ENCODE measurements around the gene COTL1. TPM values are rescaled to one million over a fixed set of nuclear protein-coding genes. Genes with fewer than 3 reads are reported as not detected.
A peak's percentile ranks its signal among the peaks of the same experiment; 100 is the strongest.

The COTL1 gene
- total and polyA plus RNA-seq, 2 of the 13 experiments (the other 11 are each of a cell fraction or from before 2014, with no cell fraction given), result 8.7 to 16.9 TPM

- no peak for TF ChIP-seq ZNF574 (CRISPR knock-in tag; IDR thresholded peaks at IDR 0.05)
Measured at GRCh38 chr16:84658690-84659089, 40.8 kb upstream of the COTL1 start (continued).

GRCh38 chr16:84657229-84657837 lies 39.5 kb upstream of the COTL1 start:
- ChIA-PET POLR2A (no interaction called here), CTCF (ENCODE audit: low intra/inter-chr PET ratio, low total read pairs) (no interaction called here)
- no peaks in the 10 kb centered on the region for H3K9me3 ChIP-seq (ENCODE audit: low read length)
- no peak overlapping the region for H3K27ac ChIP-seq (ENCODE audit: extremely low read length, insufficient read depth, low read length)
- intact Hi-C loops (cut with micrococcal nuclease; ENCODE audit: unreplicated experiment), result no loop called here
- H3K79me2 ChIP-seq (ENCODE audit: insufficient read depth, low read length), result no peaks in the 10 kb centered on the region
- no peak overlapping the region for H2AFZ ChIP-seq (ENCODE audit: low read length)
- H3K27me3 ChIP-seq (ENCODE audit: control insufficient read depth in 1 of 2, insufficient read depth in 2 of 2, low read length in 2 of 2), result no peaks in the 10 kb centered on the region
- ATAC-seq (no peak), FAIRE-seq (no peak), DNase-seq (ENCODE audit: low spot score) (no peak)
- no peak overlapping the region for H3K9ac ChIP-seq (ENCODE audit: insufficient read depth, low read depth, low read length)
- no peaks in the 10 kb centered on the region for H3K4me1 ChIP-seq (ENCODE audit: insufficient read depth, low read length)
- H3K4me2 ChIP-seq (ENCODE audit: low read depth, low read length), result no peak overlapping the region
- TF ChIP-seq ZBTB38 (CRISPR knock-in tag; IDR thresholded peaks at IDR 0.05) (peak; percentile 64), PLSCR1 (CRISPR knock-in tag; IDR thresholded peaks at IDR 0.05; ENCODE audit: borderline replicate concordance) (no peak), ZNF768 (CRISPR knock-in tag; IDR thresholded peaks at IDR 0.05) (peak; percentile 9; the same call in 1 of the 2 replicates), ZNF207 (IDR thresholded peaks at IDR 0.05; ENCODE audit: borderline replicate concordance) (no peak), EEA1 (CRISPR knock-in tag; IDR thresholded peaks at IDR 0.05; ENCODE audit: borderline replicate concordance) (peak; percentile 33; the same call in 1 of the 2 replicates)
- TF ChIP-seq, protein P1, sequence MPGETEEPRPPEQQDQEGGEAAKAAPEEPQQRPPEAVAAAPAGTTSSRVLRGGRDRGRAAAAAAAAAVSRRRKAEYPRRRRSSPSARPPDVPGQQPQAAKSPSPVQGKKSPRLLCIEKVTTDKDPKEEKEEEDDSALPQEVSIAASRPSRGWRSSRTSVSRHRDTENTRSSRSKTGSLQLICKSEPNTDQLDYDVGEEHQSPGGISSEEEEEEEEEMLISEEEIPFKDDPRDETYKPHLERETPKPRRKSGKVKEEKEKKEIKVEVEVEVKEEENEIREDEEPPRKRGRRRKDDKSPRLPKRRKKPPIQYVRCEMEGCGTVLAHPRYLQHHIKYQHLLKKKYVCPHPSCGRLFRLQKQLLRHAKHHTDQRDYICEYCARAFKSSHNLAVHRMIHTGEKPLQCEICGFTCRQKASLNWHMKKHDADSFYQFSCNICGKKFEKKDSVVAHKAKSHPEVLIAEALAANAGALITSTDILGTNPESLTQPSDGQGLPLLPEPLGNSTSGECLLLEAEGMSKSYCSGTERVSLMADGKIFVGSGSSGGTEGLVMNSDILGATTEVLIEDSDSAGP (CRISPR knock-in tag; IDR thresholded peaks at IDR 0.05; ENCODE audit: borderline replicate concordance), result peak; percentile 16; the same call in 1 of the 2 replicates
- BruUV-seq (replicated peaks), result no TSS peak
- in situ Hi-C loops (cut with HindIII; ENCODE audit: extremely low pct_ligation_motif_present, low pct_unique_long_range_greater_than_20kb), result no loop called here
- peaks cover 27 to 61% of the 10 kb centered on the region in 2 experiments for H3K36me3 ChIP-seq (replicated peaks in 1 of 2; ENCODE audit: control insufficient read depth in 1 of 2, insufficient read depth in 2 of 2, low read length in 2 of 2)
- 97% methylated on average over 42 of the region's 50 CpGs for WGBS (ENCODE audit: low lambda C conversion rate)
- H3K4me3 ChIP-seq (replicated peaks in 1 of 3; ENCODE audit: insufficient read depth in 1 of 3, low read depth in 2 of 3, low read length in 3 of 3), result no peak overlapping the region
- no peaks in the 10 kb centered on the region for H4K20me1 ChIP-seq (ENCODE audit: insufficient read depth, low read length)
